Activated naive CD4-positive, alpha-beta T cell treated with anti-CD3 and anti-CD28 coated beads, Interleukin-2, amount 50 U/mL, for 16 hours (primary cell): ENCODE measurements around the gene APCDD1.
"Not testable (repeated sequence)": the region's sequence is repeated elsewhere in the genome, so short reads cannot be mapped to it uniquely, and the experiment has no call there.

ENCODE experiments used
- DNase-seq: peaks from one replicate; pipeline ENCODE4 v3.0.0-alpha.2; 2020

The APCDD1 gene

GRCh38 chr18:10463741-10464140, 9.3 kb downstream of the APCDD1 start:
- no peak for DNase-seq

- not testable (repeated sequence) for DNase-seq
Observed at GRCh38 chr18:10464161-10464648, 9.8 kb downstream of the APCDD1 start.

- no peak for DNase-seq
Observed at GRCh38 chr18:10465174-10465939, 10.9 kb downstream of the APCDD1 start.

- no peak for DNase-seq
Observed at GRCh38 chr18:10470429-10470828, 16.0 kb downstream of the APCDD1 start.

GRCh38 chr18:10471574-10471973, 17.1 kb downstream of the APCDD1 start:
- no peak for DNase-seq

- DNase-seq = no peak
Observed at GRCh38 chr18:10473132-10473531, 18.7 kb downstream of the APCDD1 start.

GRCh38 chr18:10474309-10474708, 19.9 kb downstream of the APCDD1 start:
- no peak for DNase-seq

GRCh38 chr18:10475276-10475653, 20.8 kb downstream of the APCDD1 start:
- no peak for DNase-seq

GRCh38 chr18:10475654-10476291, 21.3 kb downstream of the APCDD1 start:
- no peak for DNase-seq

- no peak for DNase-seq
Observed at GRCh38 chr18:10476338-10476791, 21.9 kb downstream of the APCDD1 start.

GRCh38 chr18:10477121-10477862, 22.9 kb downstream of the APCDD1 start:
- DNase-seq = no peak

GRCh38 chr18:10477863-10478260, 23.4 kb downstream of the APCDD1 start:
- DNase-seq = no peak

GRCh38 chr18:10481831-10482230, 27.4 kb downstream of the APCDD1 start:
- no peak for DNase-seq

GRCh38 chr18:10482363-10482984, 28.0 kb downstream of the APCDD1 start:
- no peak for DNase-seq

GRCh38 chr18:10482985-10483949, 28.8 kb downstream of the APCDD1 start:
- no peak for DNase-seq

- no peak for DNase-seq
Observed at GRCh38 chr18:10485475-10485874, 31.0 kb downstream of the APCDD1 start.

- DNase-seq = no peak
Observed at GRCh38 chr18:10486362-10486761, 31.9 kb downstream of the APCDD1 start.

- no peak for DNase-seq
Observed at GRCh38 chr18:10487154-10487553, 32.7 kb downstream of the APCDD1 start.

GRCh38 chr18:10488017-10488416, 33.6 kb downstream of the APCDD1 start:
- DNase-seq = no peak

- DNase-seq = peak; percentile 58
Observed at GRCh38 chr18:10490401-10491165, 36.1 kb downstream of the APCDD1 start.

GRCh38 chr18:10495936-10496335, 41.5 kb downstream of the APCDD1 start:
- DNase-seq = no peak
